ENCODE measurements around the gene PKMYT1. TPM values are rescaled to one million over a fixed set of nuclear protein-coding genes. Genes with fewer than 3 reads are reported as not detected.

PKMYT1 gene
- total RNA-seq, 1 donor from 2014 or later = 6.1 TPM

DNA sequence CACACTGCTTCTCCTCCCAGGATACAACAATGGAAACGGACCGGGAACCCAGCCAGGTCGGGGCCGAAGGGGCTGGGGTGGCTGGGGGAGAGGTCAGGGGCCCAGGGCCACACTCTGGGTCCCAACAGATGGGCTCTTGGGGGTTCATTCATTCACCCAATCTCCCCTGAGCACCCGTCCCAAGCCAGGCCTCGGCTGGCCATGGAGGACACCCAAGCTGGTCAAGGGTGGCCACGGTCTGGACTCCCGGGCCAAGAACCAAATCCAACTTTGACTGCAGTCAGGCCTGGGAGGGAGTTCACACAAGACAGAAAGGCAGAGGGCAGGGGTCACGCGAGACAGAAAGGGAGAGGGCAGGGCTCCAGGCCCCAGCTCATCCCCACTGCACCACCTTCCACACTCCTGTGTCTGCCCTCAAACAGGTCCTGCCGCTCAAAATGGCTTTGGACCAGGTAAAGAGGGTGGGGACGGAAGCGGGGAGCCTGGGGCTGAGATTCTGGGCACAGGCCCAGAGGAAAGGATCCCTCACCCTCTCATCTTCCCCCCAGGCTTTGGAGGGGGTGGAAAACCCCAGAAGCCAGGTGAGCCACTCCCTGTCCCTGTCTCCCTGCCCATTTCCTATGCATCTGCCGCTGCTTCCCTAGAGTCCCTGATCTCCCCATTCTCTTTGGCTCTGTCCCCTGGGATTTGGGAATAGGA is 12.3 kb upstream of the PKMYT1 start:
- Histone ChIP-seq H3K27me3 (ENCODE audit: control insufficient read depth, insufficient read depth, low read length) (peaks cover 21% of the 10 kb centered on the region), H3K36me3 (ENCODE audit: control insufficient read depth, insufficient read depth, low read length) (no peaks in the 10 kb centered on the region), H3K4me3 (ENCODE audit: low read depth, low read length) (no peak overlapping the region)
- TF ChIP-seq, protein P1, sequence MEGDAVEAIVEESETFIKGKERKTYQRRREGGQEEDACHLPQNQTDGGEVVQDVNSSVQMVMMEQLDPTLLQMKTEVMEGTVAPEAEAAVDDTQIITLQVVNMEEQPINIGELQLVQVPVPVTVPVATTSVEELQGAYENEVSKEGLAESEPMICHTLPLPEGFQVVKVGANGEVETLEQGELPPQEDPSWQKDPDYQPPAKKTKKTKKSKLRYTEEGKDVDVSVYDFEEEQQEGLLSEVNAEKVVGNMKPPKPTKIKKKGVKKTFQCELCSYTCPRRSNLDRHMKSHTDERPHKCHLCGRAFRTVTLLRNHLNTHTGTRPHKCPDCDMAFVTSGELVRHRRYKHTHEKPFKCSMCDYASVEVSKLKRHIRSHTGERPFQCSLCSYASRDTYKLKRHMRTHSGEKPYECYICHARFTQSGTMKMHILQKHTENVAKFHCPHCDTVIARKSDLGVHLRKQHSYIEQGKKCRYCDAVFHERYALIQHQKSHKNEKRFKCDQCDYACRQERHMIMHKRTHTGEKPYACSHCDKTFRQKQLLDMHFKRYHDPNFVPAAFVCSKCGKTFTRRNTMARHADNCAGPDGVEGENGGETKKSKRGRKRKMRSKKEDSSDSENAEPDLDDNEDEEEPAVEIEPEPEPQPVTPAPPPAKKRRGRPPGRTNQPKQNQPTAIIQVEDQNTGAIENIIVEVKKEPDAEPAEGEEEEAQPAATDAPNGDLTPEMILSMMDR (IDR thresholded peaks at IDR 0.05; ENCODE audit: insufficient read depth, low read length, poor library complexity, severe bottlenecking) = no peak
- no peak for DNase-seq (ENCODE audit: low read depth)

DNA sequence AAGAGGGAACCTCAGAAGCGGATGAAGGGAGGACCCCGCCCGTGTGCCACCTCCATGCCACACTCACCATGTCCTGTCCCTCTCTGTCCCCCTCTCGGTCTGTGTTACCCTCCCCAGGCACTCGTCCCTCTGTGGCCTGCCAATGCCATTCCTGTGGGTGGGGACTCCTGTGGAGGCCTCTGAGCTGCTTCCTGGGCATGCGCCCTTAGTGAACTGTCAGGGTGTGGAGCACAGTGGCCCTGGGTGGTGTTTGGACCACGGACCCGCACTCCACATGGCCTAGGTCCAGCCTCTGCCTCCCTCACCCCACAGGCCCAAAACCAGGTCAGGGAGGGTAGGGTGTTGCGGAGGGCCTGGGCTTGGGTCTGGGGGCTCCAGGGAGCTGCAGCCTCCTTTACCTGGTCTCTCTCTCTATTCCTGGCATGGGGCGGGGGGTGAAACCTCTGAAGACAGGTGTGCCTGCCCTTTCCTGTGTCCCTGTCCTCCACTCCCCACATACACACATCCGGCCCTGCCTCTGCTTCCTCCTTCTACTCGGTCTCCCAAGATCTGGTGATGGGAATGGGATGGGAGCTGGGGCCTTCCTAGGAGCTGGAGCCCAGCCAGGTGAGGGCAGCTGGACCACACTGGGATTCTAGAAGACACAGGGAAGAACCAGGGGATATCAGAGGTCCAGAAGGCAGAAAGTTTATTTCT is 11.5 kb upstream of the PKMYT1 start:
- DNase-seq (ENCODE audit: low read depth) = no peak
- Histone ChIP-seq H3K27me3 (ENCODE audit: control insufficient read depth, insufficient read depth, low read length) (peaks cover 21% of the 10 kb centered on the region), H3K36me3 (ENCODE audit: control insufficient read depth, insufficient read depth, low read length) (no peaks in the 10 kb centered on the region), H3K4me3 (ENCODE audit: low read depth, low read length) (no peak overlapping the region)
- TF ChIP-seq, protein P1 (IDR thresholded peaks at IDR 0.05; ENCODE audit: insufficient read depth, low read length, poor library complexity, severe bottlenecking) = no peak

DNA sequence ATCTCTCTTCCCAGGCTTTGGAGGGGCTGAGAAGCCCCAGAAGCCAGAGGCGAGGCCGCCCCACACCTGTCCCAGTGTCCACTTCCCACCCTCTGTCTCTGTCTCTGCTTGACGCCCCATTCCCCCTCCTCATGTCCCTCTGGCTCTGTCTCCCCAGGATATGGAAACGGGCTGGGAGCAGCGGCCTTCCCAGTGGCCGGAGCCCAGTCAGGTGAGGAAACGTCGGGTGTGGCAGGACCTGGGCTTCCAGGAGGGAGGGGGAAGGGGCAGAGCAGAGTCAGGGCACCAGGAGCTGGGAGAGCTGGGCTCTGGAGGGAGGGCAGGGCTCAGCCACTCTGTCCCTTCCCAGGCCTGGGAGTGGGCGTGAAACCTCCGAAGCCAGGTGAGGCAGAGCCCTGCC is 10.6 kb upstream of the PKMYT1 start:
- H3K36me3 ChIP-seq (ENCODE audit: control insufficient read depth, insufficient read depth, low read length) = no peaks in the 10 kb centered on the region
- TF ChIP-seq, protein P1 (IDR thresholded peaks at IDR 0.05; ENCODE audit: insufficient read depth, low read length, poor library complexity, severe bottlenecking) = no peak
- H3K4me3 ChIP-seq (ENCODE audit: low read depth, low read length) = no peak overlapping the region
- DNase-seq (ENCODE audit: low read depth) = no peak
- H3K27me3 ChIP-seq (ENCODE audit: control insufficient read depth, insufficient read depth, low read length) = peaks cover 19% of the 10 kb centered on the region

DNA sequence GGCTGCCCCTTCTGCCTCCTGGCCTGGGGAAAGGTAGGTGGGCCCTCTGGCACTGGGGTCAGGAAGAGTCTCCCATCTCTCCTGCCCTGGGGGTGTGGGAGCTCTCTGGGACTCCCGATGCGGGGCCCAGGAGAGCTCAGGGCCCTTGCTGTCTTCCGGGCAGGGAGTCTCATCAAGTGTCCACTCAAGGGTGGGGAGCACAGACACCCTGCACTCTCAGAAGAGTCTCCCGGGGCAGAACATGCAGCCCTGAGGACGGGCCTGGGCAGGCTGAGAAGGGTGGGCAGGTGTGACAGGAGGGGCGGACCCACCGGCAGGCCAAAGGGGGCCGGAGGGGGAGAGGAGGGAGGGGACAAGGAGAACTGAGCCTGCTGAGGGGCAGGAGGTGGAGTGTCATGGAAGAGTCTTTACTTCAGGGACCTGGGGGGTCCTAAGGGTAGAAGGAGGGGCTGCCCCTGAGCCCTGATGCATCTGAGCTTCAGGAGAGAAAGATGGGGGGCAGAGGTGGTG is 8.4 kb upstream of the PKMYT1 start:
- Histone ChIP-seq H3K27me3 (ENCODE audit: control insufficient read depth, insufficient read depth, low read length) (peaks cover 19% of the 10 kb centered on the region), H3K4me3 (ENCODE audit: low read depth, low read length) (no peak overlapping the region), H3K36me3 (ENCODE audit: control insufficient read depth, insufficient read depth, low read length) (no peaks in the 10 kb centered on the region)
- DNase-seq (ENCODE audit: low read depth) = no peak
- TF ChIP-seq, protein P1 (IDR thresholded peaks at IDR 0.05; ENCODE audit: insufficient read depth, low read length, poor library complexity, severe bottlenecking) = no peak

DNA sequence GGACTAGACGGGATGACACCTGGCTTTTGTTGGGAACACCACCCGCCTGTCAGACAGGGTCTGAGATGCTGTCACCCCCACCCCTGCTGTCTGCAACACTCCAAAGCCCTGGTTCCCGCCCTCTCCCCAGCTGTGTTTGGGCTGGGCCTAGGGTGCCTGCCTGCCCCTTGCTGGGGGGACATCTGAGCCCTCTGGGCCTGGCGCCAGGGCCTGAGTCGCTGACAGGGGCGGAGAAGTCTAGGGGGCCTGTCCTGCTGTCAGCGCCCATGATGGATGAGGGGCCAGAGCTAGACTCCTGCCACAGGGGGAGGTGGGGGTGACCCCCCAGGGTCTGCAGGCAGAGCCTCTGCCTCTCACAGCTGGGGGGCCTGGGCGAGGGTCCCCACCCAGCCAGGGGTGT is 7.6 kb upstream of the PKMYT1 start:
- DNase-seq (ENCODE audit: low read depth) = no peak
- TF ChIP-seq, protein P1 (IDR thresholded peaks at IDR 0.05; ENCODE audit: insufficient read depth, low read length, poor library complexity, severe bottlenecking) = no peak
- H3K27me3 ChIP-seq (ENCODE audit: control insufficient read depth, insufficient read depth, low read length) = peaks cover 19% of the 10 kb centered on the region
- H3K4me3 ChIP-seq (ENCODE audit: low read depth, low read length) = no peak overlapping the region
- H3K36me3 ChIP-seq (ENCODE audit: control insufficient read depth, insufficient read depth, low read length) = no peaks in the 10 kb centered on the region
